ENCODE data around the gene CYP2F1.
"Not testable (repeated sequence)": the region's sequence is repeated elsewhere in the genome, so short reads cannot be mapped to it uniquely, and the experiment has no call there.

Gene CYP2F1

GRCh38 chr19:41114132-41114531, at the start of gene CYP2F1:
Gene CYP2F1, plus strand, starts transcription at chr19:41114432. Its CDS starts 1,757 bp downstream, at chr19:41116189.
- no peak for DNase-seq

- peak; percentile 11 for DNase-seq
Measured at GRCh38 chr19:41064974-41065569, 49.2 kb upstream of the CYP2F1 start.

- no peak for DNase-seq
Measured at GRCh38 chr19:41076286-41076685, 37.9 kb upstream of the CYP2F1 start.

GRCh38 chr19:41083516-41083915, 30.7 kb upstream of the CYP2F1 start:
- no peak for DNase-seq

GRCh38 chr19:41085748-41086415, 28.4 kb upstream of the CYP2F1 start:
- DNase-seq, result no peak

- no peak for DNase-seq
Measured at GRCh38 chr19:41088151-41088550, 26.1 kb upstream of the CYP2F1 start, which contains the start of gene CYP2A13. Gene CYP2A13, plus strand, starts transcription at chr19:41088451. Its CDS starts 21 bp downstream, at chr19:41088472.

GRCh38 chr19:41089959-41090358, 24.3 kb upstream of the CYP2F1 start:
- DNase-seq, result no peak

- no peak for DNase-seq
Measured at GRCh38 chr19:41095703-41096102, 18.5 kb upstream of the CYP2F1 start.

- DNase-seq, result no peak
Measured at GRCh38 chr19:41096353-41096752, 17.9 kb upstream of the CYP2F1 start.

- DNase-seq, result no peak
Measured at GRCh38 chr19:41097302-41097701, 16.9 kb upstream of the CYP2F1 start.

GRCh38 chr19:41098762-41099161, 15.5 kb upstream of the CYP2F1 start:
- DNase-seq, result no peak

GRCh38 chr19:41102210-41102609, 12.0 kb upstream of the CYP2F1 start:
- not testable (repeated sequence) for DNase-seq

- DNase-seq, result no peak
Measured at GRCh38 chr19:41106177-41106576, 8.1 kb upstream of the CYP2F1 start.

GRCh38 chr19:41111296-41111695, 2.9 kb upstream of the CYP2F1 start:
- no peak for DNase-seq

- DNase-seq, result no peak
Measured at GRCh38 chr19:41111750-41112295, 2.4 kb upstream of the CYP2F1 start.

- DNase-seq, result no peak
Measured at GRCh38 chr19:41112728-41113290, 1.4 kb upstream of the CYP2F1 start.

- DNase-seq, result no peak
Measured at GRCh38 chr19:41116261-41116660, 2.0 kb downstream of the CYP2F1 start.

GRCh38 chr19:41120929-41121911, 7.0 kb downstream of the CYP2F1 start:
- not testable (repeated sequence) for DNase-seq

- not testable (repeated sequence) for DNase-seq
Measured at GRCh38 chr19:41122846-41123245, 8.6 kb downstream of the CYP2F1 start.

GRCh38 chr19:41123716-41124294, 9.6 kb downstream of the CYP2F1 start:
- no peak for DNase-seq

GRCh38 chr19:41126765-41127203, 12.6 kb downstream of the CYP2F1 start:
- not testable (repeated sequence) for DNase-seq

GRCh38 chr19:41127362-41127761, 13.1 kb downstream of the CYP2F1 start:
- DNase-seq, result not testable (repeated sequence)

Data from fibroblast of skin of right quadriceps (primary cell).